DMS79 (cell line): ENCODE data around the gene XRCC4.

Experiments
- DNase-seq: peaks from one replicate; lab custom pipeline; 2025; lab: John Stamatoyannopoulos, UW

The XRCC4 gene

DNA sequence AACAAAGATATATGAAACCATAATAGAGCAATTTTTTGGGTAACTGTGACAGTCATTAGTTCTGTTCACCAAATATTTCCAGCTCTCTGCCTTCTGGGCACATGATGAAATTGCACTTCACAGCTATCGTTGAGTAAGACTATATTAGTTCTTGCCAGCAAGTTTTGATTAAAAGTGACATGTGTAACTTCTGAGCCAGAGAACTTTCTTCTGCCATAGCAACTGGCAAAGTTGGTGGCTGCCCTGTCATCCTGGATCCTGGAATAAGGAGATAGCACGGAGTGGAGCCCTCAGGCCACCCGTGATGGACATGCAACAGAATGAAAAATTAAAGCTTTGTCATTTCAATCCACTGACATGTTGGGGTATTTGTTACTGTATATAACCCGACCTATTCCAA, 199.8 kb downstream of the XRCC4 start:
- no peak for DNase-seq

DNA sequence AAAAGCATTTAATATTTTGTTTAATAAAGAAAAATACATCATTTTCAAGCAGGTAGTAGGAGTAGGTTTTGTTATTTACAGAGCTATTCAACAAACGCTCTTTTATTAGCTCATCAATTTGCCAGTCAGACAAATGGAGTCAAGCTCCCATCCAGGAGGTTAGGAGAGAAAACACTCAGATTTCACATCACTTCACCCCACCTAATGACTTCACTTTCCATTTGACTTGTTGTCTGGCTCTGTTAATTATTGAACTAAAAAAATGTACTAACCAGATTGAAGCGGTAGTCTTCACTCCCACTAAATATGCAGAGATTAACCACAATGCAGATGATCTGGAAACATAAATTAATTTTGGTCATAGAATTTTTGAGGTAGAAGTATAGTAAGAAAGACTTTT, 200.6 kb downstream of the XRCC4 start:
- no peak for DNase-seq

GRCh38 chr5:83281176-83281575, 203.8 kb downstream of the XRCC4 start:
- no peak for DNase-seq

GRCh38 chr5:83281658-83282057, 204.3 kb downstream of the XRCC4 start:
- DNase-seq: no peak

DNA sequence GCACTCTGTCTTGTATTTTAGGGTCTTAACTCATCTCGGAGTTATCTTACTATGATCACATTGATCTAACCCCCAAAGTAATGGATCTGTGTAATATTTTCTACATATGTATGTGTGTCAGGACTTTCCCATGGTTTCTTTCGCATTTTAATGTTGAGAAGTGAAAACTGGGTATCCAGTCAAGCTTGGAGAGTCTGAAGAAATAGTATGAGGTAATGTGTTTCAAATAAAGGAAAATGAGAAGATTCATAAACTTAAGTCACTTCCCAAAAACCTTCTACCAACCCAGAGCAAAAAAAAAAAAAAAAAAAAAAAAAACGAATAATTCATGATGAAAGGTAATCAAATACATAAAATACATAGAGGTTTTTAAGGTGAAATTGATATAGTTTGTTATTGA, 206.4 kb downstream of the XRCC4 start:
- DNase-seq: no peak

GRCh38 chr5:83285661-83286398, 208.5 kb downstream of the XRCC4 start:
- DNase-seq: no peak

DNA sequence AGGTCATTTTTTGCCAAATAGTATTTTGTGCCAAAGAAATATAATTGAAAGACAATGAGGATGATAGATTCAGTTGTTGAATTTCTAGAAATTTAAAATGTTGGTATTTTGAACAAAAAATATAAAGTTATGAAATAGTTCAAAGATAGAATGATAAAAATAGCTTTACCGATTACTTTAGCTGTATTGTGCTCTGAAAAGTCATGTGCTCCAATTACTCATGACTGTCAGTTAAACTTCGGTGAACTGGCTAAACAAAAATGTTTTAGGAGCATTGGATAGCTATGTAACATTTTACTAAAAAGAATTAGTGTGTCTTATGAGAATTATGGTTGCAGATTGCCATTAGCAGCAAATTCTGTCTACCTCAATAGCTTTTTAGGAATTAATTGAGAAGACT, 216.9 kb downstream of the XRCC4 start:
- no peak for DNase-seq

- no peak for DNase-seq
These were observed 222.0 kb downstream of the XRCC4 start for GRCh38 chr5:83299353-83299752.

- no peak for DNase-seq
These were observed 229.4 kb downstream of the XRCC4 start for GRCh38 chr5:83306572-83307241.

- no peak for DNase-seq
These were observed 235.3 kb downstream of the XRCC4 start for GRCh38 chr5:83312663-83313062.

DNA sequence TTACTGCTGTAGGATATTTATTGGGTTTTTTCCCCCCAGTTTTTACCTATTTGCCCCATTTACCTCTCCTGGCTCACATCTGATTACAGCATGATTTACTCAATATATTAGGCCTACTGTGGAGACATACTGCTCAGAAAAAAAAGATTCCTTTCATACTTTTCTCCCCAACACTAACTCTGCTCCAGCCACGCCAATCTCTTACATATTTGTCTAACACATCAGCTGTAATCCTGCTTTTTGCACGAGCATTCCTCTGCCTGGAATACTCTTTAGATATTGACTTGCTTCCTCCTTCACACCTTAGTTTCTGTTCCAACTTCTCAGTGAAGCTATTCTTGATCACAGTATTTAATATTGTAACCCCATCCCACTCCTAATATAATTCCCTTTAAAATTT, 236.1 kb downstream of the XRCC4 start:
- no peak for DNase-seq

DNA sequence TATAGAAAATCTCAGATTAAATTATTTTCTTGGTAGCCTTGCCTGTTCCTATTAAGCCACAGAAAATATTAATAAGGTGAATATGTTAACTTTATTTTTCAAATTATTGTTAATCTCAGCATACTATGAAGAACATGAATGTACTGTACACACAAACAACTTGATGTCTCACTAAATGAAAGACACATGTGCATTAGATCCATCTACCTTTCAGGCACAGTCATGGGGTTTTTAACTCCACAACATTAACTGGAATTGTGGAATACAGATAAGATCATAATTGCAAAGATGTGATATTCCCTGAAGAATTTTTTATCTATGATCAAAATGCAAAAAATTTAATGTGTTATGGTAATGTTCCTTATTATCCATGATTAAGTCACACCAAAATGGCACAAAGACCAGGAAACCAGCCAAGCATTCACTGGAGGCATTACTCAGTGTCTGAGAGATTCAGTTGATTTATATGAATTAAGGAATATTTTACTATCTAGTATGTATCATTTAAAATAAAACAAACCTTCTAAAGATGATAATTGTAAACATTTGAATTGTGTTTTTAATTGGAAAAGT, 244.2 kb downstream of the XRCC4 start:
- DNase-seq: no peak

DNA sequence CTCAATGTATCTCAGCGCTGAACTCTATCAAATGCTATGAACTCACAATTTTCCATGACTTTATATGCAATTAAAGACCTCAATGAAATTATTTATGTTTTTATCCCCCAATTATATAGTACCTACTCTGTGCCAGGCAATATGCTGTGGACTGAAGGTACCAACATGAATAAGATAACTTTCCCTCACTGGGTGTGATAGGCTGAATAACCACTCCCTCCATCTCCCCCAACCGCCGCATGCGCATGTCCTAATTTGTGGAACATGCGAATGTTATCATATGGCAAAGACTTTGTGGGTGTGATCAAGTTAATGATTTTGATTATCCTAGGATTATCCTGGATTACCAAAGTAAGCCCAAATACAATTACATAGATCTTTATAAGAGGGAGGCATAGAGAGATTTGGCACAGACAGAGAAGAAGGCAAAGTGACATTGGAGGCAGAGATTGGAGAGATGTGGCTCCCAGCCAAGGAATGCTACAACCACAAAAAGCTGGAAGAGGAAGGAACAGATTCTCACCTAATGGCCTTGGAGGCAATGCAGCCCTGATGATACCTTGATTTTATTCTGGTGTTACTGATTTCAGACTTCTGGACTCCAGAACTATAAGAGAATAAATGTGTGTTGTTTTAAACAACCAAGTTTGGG, 245.1 kb downstream of the XRCC4 start:
- DNase-seq: no peak

DNA sequence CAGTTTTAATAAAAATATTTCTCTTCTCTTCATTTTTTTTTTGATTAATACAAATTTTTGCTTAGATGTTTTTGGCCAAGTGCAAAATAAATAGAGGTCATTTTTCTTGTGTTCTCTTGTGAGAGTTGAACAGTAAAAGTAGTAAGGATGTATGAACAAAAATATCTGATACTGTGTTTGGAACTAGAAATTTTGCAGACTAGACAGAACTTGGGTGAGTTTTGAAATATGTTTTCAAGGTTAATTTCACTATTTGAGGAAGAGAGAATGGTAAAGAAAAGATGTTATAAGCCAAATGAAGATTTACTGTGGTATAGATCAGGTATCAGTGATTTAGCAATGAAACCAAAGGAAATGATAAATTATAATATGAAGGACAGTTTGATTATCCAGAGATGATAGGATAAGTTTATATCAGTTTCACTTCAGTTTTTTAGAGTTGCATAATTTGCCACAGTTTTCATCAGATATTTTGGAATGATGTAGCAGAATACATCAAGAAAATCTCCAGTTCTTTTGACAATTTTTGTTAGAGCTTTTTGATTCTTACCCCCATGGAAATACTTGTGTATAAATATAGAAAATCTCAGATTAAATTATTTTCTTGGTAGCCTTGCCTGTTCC, 246.3 kb downstream of the XRCC4 start:
- DNase-seq: no peak

- DNase-seq: no peak
These were observed 254.5 kb downstream of the XRCC4 start for GRCh38 chr5:83331842-83332241.

GRCh38 chr5:83337453-83338035, 260.2 kb downstream of the XRCC4 start:
- no peak for DNase-seq

DNA sequence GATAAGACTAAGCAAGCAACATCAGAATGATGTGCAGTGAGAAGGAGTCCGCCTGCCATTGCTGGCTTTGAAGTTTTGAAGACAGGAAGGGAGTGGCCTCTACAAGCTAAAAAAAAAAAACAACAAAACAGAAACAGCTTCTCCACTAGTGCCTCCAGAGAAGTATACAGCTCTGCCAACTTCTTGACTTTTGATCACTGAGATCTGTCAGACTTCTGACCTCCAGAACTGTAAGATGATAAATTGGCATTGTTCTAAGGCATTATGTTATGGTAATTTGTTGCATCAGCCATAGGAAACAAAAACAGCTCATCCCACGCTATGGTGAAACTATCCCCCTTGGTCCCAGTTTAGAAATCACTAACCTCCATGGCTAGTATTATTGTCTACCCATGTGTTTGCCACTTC, 263.2 kb downstream of the XRCC4 start:
- no peak for DNase-seq

- no peak for DNase-seq
These were observed 264.5 kb downstream of the XRCC4 start for GRCh38 chr5:83341815-83342334.

- no peak for DNase-seq
These were observed 265.1 kb downstream of the XRCC4 start for GRCh38 chr5:83342465-83342864.

- no peak for DNase-seq
These were observed 266.0 kb downstream of the XRCC4 start for GRCh38 chr5:83343299-83343698.

GRCh38 chr5:83345423-83345822, 268.1 kb downstream of the XRCC4 start:
- no peak for DNase-seq

- DNase-seq: no peak
These were observed 271.0 kb downstream of the XRCC4 start for GRCh38 chr5:83348281-83348780.
